GM18517 (cell line): ENCODE measurements around the gene MYH9.

Experiments used
- ATAC-seq: cut with Tn5 transposase; IDR thresholded peaks from one replicate; pipeline ENCODE4 v1.9.1; 2021; ENCODE audit warnings: mild to moderate bottlenecking, moderate library complexity; ENCODE audit not compliant: unreplicated experiment

Gene MYH9

DNA sequence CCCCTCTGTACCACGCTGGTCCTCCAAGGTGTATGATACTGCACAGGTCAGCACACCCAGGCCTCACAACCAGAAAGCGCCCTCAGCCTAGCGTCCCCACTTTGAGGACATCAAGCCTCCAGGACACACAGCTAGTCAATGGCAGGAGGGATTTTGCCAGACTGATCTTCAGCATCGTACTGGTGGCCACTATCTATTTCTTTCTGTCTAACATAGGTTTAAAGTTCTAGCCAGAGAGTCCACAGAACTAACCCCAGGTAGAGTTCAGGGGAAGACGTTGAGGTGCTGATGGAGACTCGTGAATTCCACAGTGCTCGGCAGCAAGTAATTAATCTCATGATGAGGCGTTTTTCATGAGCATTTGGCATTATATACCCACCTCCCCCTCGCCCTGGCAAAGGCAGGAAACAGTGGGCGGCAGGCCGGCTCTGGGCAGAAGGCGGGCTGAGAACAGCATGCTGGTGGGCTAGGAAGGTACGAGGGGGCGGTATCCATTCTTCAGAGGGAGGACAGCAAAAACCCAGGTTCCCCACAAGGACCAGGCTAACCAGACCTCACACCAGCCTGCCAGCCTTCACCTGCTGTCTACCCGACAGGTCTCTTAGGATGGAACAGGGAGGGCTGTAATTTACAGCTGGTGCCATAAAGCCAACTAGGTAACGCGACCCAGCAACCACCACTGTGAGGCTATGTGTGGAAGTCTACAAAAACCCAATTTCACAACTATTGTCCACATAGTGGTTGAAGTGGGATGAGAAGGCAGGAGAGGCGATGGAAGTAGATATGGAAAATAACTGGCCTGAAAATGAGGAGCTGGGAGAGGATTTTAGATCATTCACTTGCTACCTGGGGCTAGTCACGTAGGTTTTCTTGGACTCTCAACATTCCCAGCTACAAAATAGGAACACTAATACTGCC lies 18.5 kb downstream of the MYH9 start:
- no peak for ATAC-seq

DNA sequence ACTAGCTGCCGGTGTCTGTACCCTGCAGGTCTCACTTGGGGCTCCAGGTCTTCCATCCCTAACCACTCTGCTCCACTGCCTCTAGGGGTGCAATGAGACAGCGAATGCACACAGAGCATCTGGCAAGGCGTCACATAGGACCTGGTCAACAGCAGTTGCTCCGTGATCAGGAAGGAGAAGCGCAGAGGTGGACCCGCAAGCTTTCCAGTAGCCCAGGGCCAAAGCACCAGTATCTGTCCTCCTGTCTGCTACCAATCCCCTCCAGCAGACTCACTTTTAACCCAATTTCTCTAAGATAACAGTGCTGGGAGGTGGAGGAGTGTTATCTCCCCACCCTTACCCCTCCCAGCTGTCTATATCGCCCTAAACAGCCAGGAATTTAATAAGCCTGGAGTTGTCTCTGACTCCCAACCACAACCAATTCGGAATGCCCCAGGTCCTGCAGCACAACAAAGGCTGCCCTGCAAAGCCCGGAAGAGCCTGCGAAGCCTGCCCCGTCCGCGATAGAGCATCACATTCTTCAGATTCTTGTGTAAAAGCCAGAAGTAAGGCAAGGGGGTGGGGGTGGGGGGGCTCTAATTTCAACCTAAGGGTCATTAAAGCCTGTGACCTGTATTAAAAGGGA lies 19.3 kb downstream of the MYH9 start:
- no peak for ATAC-seq

DNA sequence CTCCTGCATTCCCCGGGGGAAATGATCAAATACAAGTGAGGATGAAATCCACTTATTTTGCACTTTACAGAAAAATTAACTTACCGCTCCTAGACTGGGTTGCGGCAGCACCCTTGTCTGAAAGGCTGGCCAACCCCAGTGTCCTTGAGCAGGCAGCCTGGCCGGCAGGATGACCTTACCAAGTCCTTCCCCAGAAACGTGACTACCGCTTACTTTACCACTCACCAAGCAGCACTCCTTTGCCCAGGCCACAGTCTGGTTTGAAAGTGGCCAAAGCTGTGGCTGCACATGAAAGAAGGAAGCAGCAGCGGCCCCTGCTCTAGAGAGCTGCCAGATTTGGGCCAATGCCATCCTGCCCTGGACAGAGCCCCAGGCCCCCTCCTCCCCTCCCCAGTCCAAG lies 20.3 kb downstream of the MYH9 start:
- no peak for ATAC-seq

DNA sequence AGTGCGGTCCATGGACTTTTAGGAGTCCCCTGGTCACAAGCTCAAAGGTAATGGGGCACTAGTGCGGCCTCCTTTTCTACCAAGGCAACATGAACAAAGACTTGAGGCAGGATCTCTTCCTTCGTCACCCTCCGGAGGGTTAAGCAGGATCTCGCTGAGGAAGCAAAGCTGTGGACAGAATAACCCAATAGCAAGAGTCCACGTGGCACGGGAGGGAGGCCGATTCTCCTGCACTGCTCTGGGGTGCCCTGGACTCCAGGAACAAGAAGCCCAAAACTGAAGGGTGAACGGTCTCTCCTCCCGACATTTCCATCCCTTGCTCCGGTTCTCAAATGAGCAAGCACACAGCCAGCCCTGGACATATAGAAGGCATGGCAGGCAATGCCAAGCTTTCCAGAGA lies 20.7 kb downstream of the MYH9 start:
- no peak for ATAC-seq

DNA sequence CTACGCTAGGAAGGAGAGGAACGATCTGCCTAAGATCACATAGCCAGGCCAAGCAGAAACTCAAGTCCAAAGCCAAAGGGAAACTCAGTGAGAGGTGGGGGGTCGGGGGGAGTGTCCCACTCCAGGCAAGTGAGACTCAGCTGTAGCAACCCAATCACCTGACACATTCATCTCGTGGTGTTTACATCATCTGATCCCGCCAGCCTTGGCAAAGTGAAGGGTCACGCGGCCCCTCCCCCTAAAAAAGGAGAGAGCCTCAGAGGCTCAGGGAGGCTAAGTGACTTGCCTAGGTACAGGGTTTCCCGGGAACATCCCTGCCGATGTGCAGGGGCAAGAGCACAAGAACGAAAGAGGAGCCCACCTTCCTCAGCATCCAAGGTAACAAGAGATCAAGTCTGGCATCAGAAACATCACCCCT lies 21.5 kb downstream of the MYH9 start:
- no peak for ATAC-seq

DNA sequence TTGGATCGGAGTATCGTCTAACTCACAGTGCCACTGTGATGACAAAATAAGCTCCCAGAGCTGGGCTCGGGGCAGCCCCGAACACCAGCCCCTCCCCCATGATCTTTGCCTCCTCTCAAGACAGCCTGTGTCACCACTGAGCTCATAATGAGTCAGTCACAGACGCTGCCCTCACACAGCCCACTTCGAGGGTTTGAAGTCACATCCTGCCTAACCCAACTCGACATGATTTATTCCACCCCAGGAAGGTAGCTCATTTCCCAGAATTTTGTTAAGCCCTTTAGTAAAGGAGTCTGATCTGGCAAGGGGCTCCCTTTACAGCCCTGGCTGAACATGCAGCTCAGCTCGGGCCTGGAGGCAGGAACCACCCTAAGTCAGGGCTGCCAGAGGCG lies 22.8 kb downstream of the MYH9 start:
- no peak for ATAC-seq

DNA sequence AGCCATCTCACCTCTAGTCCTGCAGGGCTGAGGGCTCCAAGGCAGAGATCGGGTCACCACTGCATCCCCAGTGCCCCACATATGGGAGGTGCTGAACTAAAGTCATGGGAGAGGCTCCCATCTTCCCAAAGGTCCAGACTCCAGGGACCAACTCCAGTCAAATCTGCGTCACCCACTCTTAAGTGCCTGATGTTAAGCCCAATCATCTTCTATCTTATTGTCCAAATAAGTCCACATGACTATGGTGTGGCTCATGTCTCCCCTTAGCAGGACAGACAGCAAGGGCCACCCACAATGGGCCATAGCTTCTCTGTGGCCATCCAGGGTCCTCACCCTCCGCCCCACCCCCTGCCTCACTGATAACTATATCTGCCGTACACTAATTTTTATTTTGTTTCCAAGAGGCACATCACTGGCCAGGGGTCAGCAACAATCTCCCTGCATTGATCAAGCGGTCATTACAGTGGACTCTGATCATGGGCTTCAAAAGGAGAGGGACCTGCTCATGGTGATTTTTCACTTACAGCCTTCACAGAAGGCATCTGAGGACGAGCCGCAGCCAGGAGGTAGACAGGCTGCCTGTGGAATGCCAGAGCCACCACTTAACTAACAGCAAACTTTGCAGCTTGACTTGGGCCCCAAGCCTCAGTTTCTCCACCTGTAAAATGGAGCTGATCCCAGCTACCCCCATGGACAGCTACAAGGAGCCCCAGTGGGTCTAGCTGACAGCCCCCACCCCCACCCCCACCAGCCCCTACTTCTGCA lies 23.3 kb downstream of the MYH9 start:
- no peak for ATAC-seq

DNA sequence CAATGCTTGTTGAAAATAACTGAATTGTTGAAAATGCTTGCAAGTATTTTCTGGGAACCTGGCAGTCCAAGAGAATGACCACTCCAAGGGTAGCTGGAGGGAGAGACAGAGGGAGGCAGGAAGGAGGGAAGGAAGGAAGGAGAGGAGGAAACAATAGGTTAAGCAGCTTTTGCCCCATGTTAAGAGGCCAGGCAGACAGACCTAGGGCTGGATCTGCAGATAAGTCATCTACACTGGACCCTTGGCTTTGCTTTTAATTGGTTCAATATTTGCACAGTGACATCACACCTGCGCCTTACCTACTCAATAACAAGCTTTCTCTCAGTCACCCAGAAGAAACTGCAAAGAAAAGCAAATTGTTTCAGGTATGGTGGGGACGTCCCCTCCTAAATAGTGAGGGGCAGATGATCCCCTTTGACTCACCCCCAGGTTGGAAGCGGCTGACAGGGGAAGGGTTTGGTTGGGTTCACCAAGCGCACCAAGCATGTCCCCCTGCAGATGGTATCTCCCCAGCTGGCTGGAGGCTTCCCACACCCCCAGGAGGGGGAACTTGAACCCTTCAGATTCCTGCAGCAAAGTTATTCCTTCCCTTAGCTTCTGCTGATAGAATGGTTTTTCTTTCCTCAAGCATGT lies 24.3 kb downstream of the MYH9 start:
- no peak for ATAC-seq

DNA sequence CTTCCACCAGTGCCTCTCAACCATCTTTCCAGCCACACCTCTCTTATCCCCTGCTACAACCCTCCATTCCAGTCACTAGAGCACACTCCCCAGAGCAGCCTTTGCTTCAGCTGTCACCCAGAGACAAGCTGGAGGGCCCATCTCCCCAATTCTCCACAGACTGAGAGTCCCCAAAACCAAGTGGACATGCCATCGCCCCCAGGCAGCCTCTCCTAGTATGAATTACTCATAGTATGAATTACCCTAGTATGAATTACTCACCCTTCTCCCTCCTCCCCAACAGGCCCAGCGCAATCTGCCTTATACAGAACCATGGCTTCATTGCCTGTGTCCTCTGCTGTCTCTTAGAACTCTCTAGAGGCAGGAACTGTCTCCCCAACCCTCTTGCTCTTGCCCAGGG lies 24.8 kb downstream of the MYH9 start:
- no peak for ATAC-seq

DNA sequence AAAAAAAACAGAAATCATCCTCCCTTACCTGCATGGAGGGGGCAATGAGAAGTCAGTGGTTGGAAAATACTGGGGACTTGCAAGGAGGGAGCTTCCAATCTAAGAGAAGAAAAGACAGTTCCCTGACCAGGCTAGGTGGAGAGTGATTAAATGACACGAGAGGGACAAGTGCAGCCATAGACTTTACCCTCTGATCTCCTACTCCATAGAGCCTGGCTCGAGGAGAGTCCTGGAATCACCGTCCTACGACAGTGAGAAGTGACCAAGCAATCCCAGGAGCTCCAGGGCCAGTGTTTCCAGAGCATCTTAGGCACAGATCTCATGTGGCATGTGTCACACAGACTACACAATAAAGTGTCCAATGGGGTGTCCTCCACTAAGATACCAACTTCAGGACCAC lies 25.7 kb downstream of the MYH9 start:
- no peak for ATAC-seq

DNA sequence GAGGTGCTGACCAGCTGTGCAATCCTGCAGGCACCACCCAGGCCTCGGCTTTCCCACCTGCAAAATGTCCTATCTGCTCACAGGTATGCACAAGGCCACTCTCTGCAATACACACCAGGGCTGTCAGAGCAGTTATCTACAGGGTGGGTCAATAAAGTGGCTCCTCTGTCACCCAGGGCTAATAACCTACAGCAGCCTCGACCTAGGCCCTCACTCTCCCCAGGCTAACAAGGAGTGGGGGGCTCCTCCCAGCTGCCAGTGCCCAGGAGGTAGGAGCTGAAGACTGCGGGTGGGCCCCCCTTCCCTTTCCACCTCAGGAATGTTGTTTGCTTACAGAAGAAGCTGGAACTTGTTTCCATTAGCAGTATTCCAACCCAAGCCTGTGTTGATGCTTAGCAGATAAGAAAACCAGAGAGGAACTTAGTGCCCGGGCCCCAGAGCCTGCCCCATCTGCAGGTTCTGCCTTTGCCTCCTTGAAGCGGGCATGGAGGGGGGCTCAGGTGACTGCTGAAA lies 26.8 kb downstream of the MYH9 start:
- no peak for ATAC-seq

DNA sequence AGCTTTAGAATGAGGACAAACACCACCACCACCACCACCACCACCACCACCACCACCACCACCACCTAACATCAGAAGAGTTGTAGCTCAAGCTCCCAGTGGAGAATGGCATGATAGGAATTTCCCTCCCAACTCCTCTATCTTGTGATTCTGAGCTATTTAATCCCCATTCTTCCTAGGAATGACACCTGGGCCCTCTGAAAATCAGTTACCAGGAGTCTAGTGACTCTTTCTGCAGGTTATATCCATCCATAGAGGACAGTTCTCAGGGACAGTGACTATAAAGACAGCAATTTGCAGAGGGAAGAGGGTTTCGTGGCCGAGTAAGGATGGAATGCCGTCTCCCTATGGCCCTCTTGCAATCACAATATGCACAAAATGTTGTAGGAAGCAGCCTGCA lies 27.8 kb downstream of the MYH9 start:
- no peak for ATAC-seq

DNA sequence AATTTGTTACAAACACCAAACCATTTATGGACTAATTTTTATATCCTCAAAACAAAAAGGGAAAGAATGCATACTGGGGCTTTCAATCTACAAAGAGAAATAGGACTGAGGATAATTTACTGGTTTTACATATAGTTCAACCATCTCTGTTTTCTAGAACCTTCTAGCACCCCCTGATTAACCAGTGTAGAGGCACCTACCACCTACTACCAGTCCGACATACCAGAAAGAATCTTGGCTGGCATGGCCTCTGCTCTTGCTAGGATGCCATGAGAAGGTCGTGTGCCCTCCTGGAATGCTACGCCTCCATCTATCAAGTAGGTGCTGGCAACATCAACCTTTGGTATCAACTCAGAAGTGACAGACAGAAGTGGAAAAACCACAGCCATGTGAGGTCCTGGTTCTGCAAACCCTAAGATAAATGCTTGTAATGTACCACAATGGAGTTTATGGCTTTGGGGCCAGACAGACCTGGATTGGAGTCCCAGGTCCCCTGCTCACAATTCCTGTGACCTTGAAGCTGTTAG lies 28.2 kb downstream of the MYH9 start:
- no peak for ATAC-seq

DNA sequence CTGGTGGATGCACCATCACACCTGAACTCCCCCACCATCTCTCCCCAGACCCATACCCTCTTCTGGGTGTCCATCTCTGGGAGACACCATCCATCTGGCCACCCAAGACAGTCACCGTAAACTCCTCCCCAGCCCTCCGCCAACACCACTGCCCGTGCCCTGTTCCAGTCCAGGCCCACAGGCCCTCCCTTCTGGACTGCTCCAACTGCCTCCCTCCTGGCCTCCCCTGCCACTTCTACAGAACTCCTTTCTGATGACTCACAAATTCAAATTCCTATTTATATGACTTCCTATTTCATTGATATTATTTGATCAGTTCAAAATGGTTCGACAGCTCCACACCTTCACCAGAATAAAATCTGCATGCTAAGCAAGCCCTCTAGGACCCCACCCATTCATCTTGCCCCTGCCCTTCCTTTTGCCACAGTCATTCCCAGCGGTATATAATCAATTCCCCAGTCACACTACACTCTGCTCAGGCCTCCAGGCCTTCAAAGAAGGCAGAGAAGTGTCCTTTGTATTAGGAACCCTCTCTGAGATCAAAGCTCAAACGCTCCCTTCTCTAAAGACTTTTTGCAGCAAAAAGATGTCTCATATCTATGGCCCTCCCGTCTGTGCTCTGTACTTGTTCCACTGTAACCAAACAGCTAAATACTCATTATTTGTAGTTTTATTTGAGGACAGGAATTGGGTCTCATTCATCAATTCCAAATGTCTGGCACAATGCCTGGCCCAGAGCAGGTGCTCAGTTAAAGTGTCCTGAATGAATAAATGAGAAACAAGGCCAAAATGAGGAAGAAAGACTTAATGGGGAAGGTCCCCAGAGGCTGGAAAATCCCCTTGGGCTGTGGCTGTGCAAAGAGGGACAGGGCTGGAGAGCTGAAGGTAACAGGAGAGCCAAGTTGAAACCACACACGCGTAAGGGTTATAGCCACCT lies 29.0 kb downstream of the MYH9 start:
- ATAC-seq, result no peak

DNA sequence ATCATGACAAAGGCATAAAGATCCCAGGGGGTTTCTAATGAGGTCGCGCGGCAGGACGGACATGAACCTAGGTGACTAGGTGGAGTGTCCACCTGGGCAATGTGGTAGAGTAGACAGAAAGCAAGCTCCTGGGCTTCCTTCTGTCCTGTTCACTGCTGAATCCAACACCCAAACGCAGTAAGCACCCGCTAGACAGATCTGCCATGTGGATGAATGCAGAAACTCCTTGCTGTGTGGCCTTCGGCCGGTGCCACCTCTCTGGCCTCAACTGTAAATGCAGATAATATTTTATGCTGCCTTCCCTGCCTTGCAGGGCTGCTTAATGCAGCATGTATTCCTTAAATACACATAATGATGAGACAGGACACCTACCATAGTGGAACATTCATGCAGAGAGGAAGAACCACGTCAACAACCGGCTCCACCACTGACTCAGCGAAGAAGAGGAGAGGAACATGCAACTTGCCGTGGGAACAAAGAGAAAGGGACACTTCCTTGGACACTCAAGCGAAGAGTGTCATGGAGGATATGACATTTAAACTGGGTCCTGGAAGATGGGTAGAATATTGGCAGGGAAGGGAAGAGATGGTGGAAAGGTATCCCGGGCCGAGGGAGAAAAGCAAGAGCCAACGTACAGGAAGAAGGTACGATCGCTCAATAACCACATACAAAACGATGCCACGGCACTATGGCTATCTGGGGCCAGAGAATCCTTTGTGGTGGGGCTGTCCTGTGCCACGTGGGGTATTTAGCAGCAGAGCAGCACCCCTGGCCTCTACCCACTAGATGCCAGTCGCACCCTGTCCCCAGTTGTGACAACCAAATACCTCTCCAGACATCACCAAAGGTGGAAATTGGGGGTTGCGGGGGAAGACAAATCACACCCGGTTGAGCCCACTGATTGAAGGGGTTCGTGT lies 30.8 kb downstream of the MYH9 start:
- no peak for ATAC-seq

DNA sequence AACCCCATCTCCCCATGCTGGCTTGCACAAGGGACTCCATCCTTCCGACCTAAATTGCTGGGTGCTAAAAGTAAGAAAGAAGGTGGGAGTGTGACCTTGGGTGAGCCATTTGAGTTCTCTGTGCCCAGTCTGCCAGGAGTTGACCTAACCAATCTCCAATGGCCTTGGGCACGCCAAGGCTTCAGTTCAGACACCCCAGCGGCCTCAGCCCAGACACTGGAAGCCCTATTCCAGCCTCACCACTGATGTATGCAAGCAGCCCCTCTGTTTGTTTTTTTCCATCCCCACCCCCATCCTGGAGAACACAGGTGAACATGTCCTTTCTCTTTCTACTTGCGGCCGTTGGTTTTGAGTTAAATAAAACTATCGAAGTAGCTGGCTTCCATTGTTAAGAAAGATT lies 31.9 kb downstream of the MYH9 start:
- ATAC-seq, result no peak

DNA sequence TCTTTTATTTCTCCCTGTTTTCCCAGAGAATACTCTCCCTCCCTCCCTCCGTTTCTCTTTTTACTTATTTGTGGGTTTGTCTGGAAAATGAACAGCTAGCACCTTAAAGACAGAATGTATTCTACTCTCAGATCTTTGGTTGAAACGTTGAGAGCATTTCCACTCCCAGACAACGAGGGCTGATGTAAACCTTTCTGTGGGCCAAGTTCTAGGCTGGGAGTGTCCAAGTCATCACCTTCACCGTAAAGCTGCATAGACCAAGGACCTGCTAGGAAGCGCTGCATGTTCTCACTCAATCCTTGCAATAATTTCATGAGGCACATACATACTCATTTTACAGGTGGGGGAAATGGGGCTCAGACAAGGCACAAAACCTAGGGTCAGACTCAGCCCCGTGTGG lies 32.4 kb downstream of the MYH9 start:
- ATAC-seq, result no peak

DNA sequence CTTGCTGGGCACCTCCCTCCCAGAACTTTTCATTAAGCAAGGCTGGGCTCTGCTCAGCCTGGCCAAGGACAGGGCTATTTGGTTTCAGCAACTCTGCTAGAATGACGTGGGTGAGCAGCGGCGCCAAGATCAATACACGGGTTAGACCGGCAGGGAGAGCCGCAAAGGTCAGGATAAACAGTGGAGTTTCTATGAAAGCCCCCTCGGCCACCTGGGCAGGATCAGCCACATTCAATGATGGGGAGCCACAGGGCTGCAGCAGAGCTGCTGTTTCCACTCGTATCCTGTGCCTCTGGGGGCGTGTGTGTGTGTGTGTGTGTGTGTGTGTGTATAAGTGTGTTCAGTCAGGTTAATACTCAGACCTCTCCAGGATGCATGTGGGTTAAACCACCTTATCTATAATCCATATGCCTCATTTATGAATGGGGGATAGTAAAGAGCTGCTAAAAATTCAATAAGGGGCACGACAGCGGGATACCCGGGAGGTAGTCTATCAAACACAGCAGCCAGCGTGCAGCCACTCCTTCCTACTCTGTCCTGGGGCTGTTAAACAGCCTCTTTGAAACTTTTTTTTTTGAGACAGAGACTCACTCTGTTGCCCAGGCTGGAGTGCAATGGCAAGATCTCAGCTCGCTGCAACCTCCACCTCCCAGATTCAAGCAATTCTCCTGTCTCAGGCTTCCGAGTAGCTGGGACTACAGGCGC lies 34.8 kb downstream of the MYH9 start:
- ATAC-seq, result no peak
